NCI-H2196 treated with DMSO at 0.1 percent for 48 hours (cell line): Measurements from ENCODE around the gene E2F6.
"Not testable (repeated sequence)": the region's sequence is repeated elsewhere in the genome, so short reads cannot be mapped to it uniquely, and the experiment has no call there.

Experiments used
- DNase-seq: peaks from one replicate; lab custom pipeline; 2025; ENCODE audit not compliant: unreplicated experiment; lab: John Stamatoyannopoulos, UW

E2F6 gene

GRCh38 chr2:11414372-11415124 lies 51.4 kb downstream of the E2F6 start:
- no peak for DNase-seq

- no peak for DNase-seq
Measured at GRCh38 chr2:11412449-11412810, 53.5 kb downstream of the E2F6 start.

DNA sequence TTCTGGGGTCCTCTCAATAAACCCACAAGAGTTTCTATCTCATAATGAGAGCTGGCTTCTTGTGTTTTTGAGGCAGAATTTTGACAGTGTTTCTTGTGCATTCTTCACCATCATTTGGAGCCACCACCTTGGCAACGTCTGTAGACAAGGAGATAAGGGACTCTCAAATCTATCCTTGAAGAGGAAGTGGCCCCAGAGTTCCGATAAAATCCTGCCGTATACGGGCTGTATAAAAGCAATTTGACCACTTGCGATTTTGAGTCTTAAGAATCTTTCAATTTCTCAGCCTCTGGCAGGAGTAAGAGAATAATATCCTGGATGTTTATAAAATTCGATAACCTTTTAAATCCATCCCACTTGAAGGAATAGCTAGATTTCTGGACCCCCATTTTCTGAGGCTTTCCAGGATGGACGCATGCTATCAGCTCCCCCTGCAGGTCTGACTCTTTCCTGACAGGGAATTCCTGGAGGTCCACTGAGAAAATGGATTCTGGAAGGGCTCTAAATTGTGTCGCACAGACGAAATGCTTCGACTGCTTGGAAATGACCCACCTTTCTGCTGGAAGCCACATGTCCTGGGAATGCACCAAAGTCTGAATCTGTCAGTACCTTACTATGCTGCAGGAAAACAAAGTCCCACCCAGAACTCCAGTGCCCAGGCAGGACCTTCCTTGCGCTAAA lies 54.1 kb downstream of the E2F6 start:
- no peak for DNase-seq

DNA sequence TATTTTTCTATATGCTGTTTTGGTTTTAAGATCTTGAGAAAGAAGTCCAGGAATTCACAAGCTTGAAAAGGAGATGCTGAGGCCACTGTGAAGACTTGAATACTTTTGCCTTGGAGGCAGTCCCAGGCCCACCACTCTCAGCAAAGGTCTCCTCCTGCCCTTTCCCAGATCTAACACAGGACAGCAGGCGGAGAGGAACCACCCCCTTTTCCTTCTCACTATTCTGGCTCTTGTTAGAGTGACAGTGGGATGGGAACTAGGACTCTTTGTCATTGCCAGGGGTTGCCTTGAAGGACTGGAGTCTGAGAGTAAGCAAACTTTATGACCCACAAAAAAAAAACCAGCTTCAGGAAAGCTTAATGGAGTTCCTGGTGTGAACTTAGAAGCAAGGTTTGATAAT lies 54.7 kb downstream of the E2F6 start:
- no peak for DNase-seq

DNA sequence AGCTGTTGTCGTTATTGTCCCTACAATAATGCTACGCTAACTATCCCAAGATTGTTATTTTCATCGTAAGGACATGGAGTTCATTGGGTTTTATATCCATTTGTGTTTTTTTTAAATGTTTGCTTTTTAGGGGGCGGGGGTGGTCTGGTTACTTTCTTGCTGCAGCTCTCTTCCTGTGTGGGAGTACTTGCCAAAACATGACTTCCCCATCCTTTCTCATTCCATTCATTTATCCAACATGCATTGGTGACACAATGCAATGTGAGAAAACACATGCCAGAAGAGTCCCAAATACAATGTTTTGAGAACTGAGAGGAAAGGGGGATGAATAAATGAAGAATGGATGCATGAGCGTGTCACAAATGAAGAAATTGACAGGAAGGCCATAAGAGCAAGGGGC lies 55.9 kb downstream of the E2F6 start:
- DNase-seq, result no peak

GRCh38 chr2:11409572-11409959 lies 56.4 kb downstream of the E2F6 start:
- no peak for DNase-seq

DNA sequence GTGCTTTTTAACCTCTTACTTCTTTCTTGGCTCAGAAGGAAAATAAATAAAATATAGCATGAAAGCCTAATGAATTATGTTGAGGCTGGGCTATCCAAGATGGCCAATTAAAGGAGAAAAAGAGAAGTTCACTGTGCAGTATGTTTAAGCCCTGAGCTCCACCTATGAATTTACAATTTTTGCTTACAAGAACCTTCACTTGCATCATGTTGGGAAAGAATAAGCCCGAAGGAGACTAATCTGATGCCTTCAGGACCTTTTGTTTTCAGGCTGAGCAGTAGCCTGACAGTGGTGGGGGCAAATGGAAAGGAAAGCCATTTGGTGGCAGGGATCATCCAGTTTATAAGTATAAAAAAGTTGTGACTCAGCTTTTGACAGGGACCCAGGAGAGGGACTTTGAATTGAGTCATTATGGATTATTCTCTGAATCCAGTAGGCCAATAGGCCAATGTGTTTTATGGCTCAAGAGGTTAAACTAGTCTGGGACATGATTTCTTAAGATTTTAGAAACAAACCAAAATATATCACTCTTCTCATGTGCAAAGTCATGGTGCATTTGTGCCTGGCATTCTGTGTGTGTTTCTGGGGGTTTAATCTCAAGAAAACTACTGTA lies 56.9 kb downstream of the E2F6 start:
- no peak for DNase-seq

- no peak for DNase-seq
Measured at GRCh38 chr2:11407413-11407812, 58.5 kb downstream of the E2F6 start.

- DNase-seq, result no peak
Measured at GRCh38 chr2:11406958-11407381, 59.0 kb downstream of the E2F6 start.

DNA sequence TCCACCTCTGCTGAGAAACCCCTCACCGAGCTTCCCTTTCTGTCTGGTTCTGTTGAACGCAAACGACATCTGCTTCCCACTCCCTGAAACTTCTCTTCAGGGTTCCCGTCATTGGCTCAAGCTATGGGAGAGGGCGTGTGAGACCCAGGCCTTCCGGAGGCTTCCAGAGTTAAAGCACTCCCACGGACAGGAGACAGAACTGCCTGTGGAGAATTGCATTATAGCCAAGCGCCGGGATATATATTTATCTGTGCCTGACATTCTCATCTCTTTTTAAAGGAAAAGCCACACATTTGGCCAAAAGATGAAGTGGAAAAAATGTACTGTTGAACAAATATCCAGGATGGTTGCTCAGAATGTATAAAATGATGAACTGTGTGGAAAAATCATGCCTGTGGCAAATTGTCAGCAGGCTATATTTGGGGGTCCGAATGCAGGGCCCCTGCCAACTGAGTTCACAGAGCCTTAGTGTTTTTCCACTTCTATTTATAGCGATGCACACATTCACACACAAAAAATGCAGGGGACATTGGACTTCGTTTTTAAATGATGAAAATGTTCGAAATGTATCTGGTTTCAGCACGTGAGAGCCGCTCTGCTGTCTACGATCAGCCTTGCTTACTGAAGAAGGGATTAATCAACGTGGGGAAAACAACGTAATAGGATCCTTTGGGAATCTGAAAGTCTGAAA lies 59.5 kb downstream of the E2F6 start:
- DNase-seq, result no peak

DNA sequence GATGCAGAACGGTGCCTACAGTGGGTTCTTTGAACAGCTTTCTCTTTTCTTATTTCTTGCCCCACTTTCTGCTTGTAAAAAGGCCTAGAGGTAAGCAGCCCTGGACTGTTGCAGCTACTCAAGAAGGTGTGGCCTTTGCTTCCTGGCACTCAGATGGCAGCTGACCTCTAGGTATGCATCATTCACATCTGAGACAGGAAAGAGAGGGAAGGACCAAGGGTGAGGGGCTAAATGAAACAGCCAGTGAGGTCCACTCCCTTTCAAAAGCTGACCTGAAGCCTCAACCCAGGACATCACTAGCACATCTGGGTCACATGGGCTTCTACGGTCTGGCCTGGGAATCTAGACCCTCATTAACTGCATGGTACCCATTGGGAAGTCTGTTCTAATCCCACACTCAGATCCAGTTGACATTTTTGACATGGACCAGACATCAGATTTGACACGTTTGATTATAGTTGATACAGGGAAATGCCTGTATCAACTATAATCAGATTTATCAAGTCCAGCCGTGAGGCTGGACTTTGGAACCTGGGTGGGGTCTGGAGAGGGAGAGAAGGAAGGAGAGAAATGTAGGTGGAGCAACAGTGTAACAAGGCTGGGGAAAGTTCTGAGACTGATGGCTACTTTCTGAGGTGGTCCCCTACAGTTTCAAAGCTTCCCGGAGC lies 60.2 kb downstream of the E2F6 start:
- no peak for DNase-seq

- DNase-seq, result not testable (repeated sequence)
Measured at GRCh38 chr2:11405074-11405406, 60.9 kb downstream of the E2F6 start.

GRCh38 chr2:11404376-11405073 lies 61.4 kb downstream of the E2F6 start:
- no peak for DNase-seq

- no peak for DNase-seq
Measured at GRCh38 chr2:11402436-11402835, 63.5 kb downstream of the E2F6 start.

DNA sequence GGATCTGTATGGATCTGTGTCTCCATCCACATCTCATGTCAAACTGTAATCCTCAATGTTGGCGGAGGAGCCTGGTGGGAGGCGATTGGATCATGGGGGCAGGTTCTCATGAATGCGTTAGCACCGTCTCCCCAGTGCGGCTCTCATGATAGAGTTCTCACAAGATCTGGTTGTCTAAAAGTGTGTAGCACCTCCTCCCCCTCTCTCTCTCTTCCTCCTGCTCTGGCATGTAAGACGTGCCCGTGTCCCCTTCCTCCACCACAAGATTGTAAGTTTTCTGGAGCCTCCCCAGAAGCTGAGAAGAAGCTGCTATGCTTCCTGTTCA lies 66.6 kb downstream of the E2F6 start:
- no peak for DNase-seq

- no peak for DNase-seq
Measured at GRCh38 chr2:11398750-11399437, 67.1 kb downstream of the E2F6 start.

GRCh38 chr2:11397513-11397912 lies 68.4 kb downstream of the E2F6 start:
- no peak for DNase-seq

- DNase-seq, result no peak
Measured at GRCh38 chr2:11396467-11397445, 69.2 kb downstream of the E2F6 start.

- DNase-seq, result no peak
Measured at GRCh38 chr2:11396021-11396420, 69.9 kb downstream of the E2F6 start.
